Left cardiac atrium (tissue), 4 donors: ENCODE measurements around the gene SEC14L2. TPM values are rescaled to one million over a fixed set of nuclear protein-coding genes. Genes with fewer than 3 reads are reported as not detected.
A peak's percentile ranks its signal among the peaks of the same experiment; 100 is the strongest.
"Not testable (repeated sequence)": the region's sequence is repeated elsewhere in the genome, so short reads cannot be mapped to it uniquely, and the experiment has no call there.

Experiments
- ATAC-seq, 2 donors: fragments of 200-7000 bp; cut with Tn5 transposase; one replicate each; pipeline ENCODE4 v1.9.1; 2020; ENCODE audit warnings: mild to moderate bottlenecking in 2 of 2, moderate library complexity in 2 of 2
- DNase-seq: peaks from one replicate; pipeline ENCODE4 v3.0.0-alpha.2; 2020
- intact Hi-C, 2 donors: fragments of 100-400 bp; cut with DNase I; formaldehyde crosslinking; loops; one replicate each; pipeline versions ENCODE4 v1.14.1 to v1.15.1; 2022 to 2023
- total RNA-seq, 2 donors: library from RNA; stranded (reverse); fragmentation: NEBNext Ultra II Directional; extraction: Animal tissue kit (Norgen Biotek cat#: 25700); gene quantifications; one replicate each; pipeline ENCODE4 v1.2.1, GENCODE V29; 2021
- donor health status: DM: no; HTN: yes; CAD: no.
- donor health status: DM: no; HTN: yes; CAD: no; lungs with severe emphysema.
- donor health status: DM: yes; HTN: yes; CAD: no.
- donor health status: Dilated cardiomyopathy.

The SEC14L2 gene
- total RNA-seq, 2 donors from 2014 or later, result 2.1 to 5.7 TPM

- ATAC-seq, result no peak
- intact Hi-C loops, result loop anchor here in 1 of 2 donors (10.0 kb wide), 1 partner anchor 85 kb away; no protein-coding TSS in a partner anchor
- DNase-seq, result no peak
Observed at GRCh38 chr22:30399718-30400117, 2.9 kb downstream of the SEC14L2 start.

- DNase-seq, result no peak
- ATAC-seq, result no peak
- intact Hi-C loops, result no loop called here
Observed at GRCh38 chr22:30400159-30400558, 3.3 kb downstream of the SEC14L2 start.

GRCh38 chr22:30401024-30401423 is 4.2 kb downstream of the SEC14L2 start:
- ATAC-seq, intact Hi-C loops, DNase-seq: not testable (repeated sequence)

GRCh38 chr22:30402028-30402765 is 5.4 kb downstream of the SEC14L2 start:
- no peak for ATAC-seq
- DNase-seq, result no peak
- intact Hi-C loops, result no loop called here

GRCh38 chr22:30402766-30403104 is 5.9 kb downstream of the SEC14L2 start:
- ATAC-seq, intact Hi-C loops, DNase-seq: not testable (repeated sequence)

GRCh38 chr22:30404307-30404706 is 7.5 kb downstream of the SEC14L2 start:
- ATAC-seq, result no peak

GRCh38 chr22:30405731-30406130 is 8.9 kb downstream of the SEC14L2 start:
- intact Hi-C loops, result no loop called here
- ATAC-seq (no peak), DNase-seq (no peak)

More at GRCh38 chr22:30404307-30404706, 7.5 kb downstream of the SEC14L2 start:
- intact Hi-C loops, result no loop called here
- no peak for DNase-seq

- DNase-seq, result no peak
- ATAC-seq, result peak in 1 of 2 donors; percentile 8
- intact Hi-C loops, result no loop called here
Observed at GRCh38 chr22:30406400-30406799, 9.6 kb downstream of the SEC14L2 start.

GRCh38 chr22:30408388-30409102 is 11.7 kb downstream of the SEC14L2 start:
- intact Hi-C loops, result no loop called here
- no peak for DNase-seq
- peak in 1 of 2 donors; percentile 64 for ATAC-seq

GRCh38 chr22:30411780-30412179 is 15.0 kb downstream of the SEC14L2 start:
- no peak for DNase-seq
- intact Hi-C loops, result no loop called here
- no peak for ATAC-seq

GRCh38 chr22:30413001-30413400 is 16.2 kb downstream of the SEC14L2 start:
- intact Hi-C loops, result no loop called here
- DNase-seq, result no peak
- ATAC-seq, result no peak

GRCh38 chr22:30413745-30414524 is 17.1 kb downstream of the SEC14L2 start:
- no peak for DNase-seq
- ATAC-seq, result peak in 1 of 2 donors; percentile 18
- intact Hi-C loops, result no loop called here

GRCh38 chr22:30414525-30415047 is 17.8 kb downstream of the SEC14L2 start:
- DNase-seq, result no peak
- intact Hi-C loops, result no loop called here
- ATAC-seq, result no peak

GRCh38 chr22:30416403-30416802 is 19.6 kb downstream of the SEC14L2 start:
- ATAC-seq, result no peak
- DNase-seq, result no peak
- intact Hi-C loops, result no loop called here

- no peak for DNase-seq
- no peak for ATAC-seq
- intact Hi-C loops, result no loop called here
Observed at GRCh38 chr22:30416837-30417236, 20.0 kb downstream of the SEC14L2 start.

GRCh38 chr22:30420347-30421125 is 23.7 kb downstream of the SEC14L2 start:
- intact Hi-C loops, result no loop called here
- ATAC-seq, result no peak

GRCh38 chr22:30421695-30422480 is 25.1 kb downstream of the SEC14L2 start:
- ATAC-seq (no peak), DNase-seq (no peak)
- intact Hi-C loops, result no loop called here

More at GRCh38 chr22:30420347-30421125, 23.7 kb downstream of the SEC14L2 start:
- no peak for DNase-seq
